Measurements from ENCODE around the gene ATG12. TPM values are rescaled to one million over a fixed set of nuclear protein-coding genes. Genes with fewer than 3 reads are reported as not detected.

Gene ATG12
- total and polyA plus RNA-seq, 2 experiments from 2014 or later: 52.6 to 109 TPM

- H3F3A ChIP-seq (replicated peaks; ENCODE audit: low read depth): no peaks in the 10 kb centered on the region
- H4K20me1 ChIP-seq (replicated peaks; ENCODE audit: insufficient read depth): peaks cover 21% of the 10 kb centered on the region; the same call in 1 of the 2 replicates
- peaks cover 91% of the 10 kb centered on the region for H3K79me2 ChIP-seq (replicated peaks; ENCODE audit: insufficient read depth)
- no peak overlapping the region for H3K4me2 ChIP-seq
- no peak overlapping the region for H2AFZ ChIP-seq
- DNase-seq (ENCODE audit: low spot score): no peak
- peaks cover 16% of the 10 kb centered on the region for H3K4me1 ChIP-seq (ENCODE audit: insufficient read depth)
- no peak overlapping the region for H3K4me3 ChIP-seq
- Mint-ChIP-seq H3K4me3 (no peak overlapping the region), H3K27ac (no peak overlapping the region), H3K9me3 (no peaks in the 10 kb centered on the region), H3K27me3 (ENCODE audit: insufficient read depth, low read depth, poor library complexity) (peaks cover 6% of the 10 kb centered on the region), H3K4me1 (peaks cover 27% of the 10 kb centered on the region), H3K36me3 (ENCODE audit: low read depth) (peaks cover 2% of the 10 kb centered on the region; the same call in 2 of the 3 replicates)
- H3K9me2 ChIP-seq (ENCODE audit: insufficient read depth): no peaks in the 10 kb centered on the region
- no peak for TF ChIP-seq ZNF331 (CRISPR knock-in tag; IDR thresholded peaks at IDR 0.05; ENCODE audit: low read depth)
- no peak for TF ChIP-seq CREB1 (CRISPR knock-in tag; IDR thresholded peaks at IDR 0.05; ENCODE audit: low read depth)
- TF ChIP-seq ZNF114 (CRISPR knock-in tag; IDR thresholded peaks at IDR 0.05): no peak
- no peak for TF ChIP-seq CTCF (conservative IDR thresholded peaks at IDR 0.05; ENCODE audit: low read depth in 2 of 2)
- no peak for TF ChIP-seq ETS1 (IDR thresholded peaks at IDR 0.05)
- TF ChIP-seq EZH2phosphoT487 (IDR thresholded peaks at IDR 0.05; ENCODE audit: unreplicated experiment): no peak
- TF ChIP-seq NANOG (IDR thresholded peaks at IDR 0.05; ENCODE audit: borderline replicate concordance): no peak
- TF ChIP-seq ZNF462 (CRISPR knock-in tag; IDR thresholded peaks at IDR 0.05): no peak
- TF ChIP-seq EZH2 (IDR thresholded peaks at IDR 0.05; ENCODE audit: low read depth, unreplicated experiment): no peak
- TF ChIP-seq STAT1 (IDR thresholded peaks at IDR 0.05; ENCODE audit: unreplicated experiment): no peak
- no peak for TF ChIP-seq JUNB (IDR thresholded peaks at IDR 0.05; ENCODE audit: unreplicated experiment)
- no peak for TF ChIP-seq POLR2AphosphoS5 (IDR thresholded peaks at IDR 0.05; ENCODE audit: low read depth)
- TF ChIP-seq REST (IDR thresholded peaks at IDR 0.05; ENCODE audit: unreplicated experiment): no peak
- ATAC-seq: no peak
- H3K27ac ChIP-seq (ENCODE audit: low read depth): no peak overlapping the region
- H3K27me3 ChIP-seq (ENCODE audit: insufficient read depth): peaks cover 11% of the 10 kb centered on the region
- no peaks in the 10 kb centered on the region for H3K36me3 ChIP-seq (ENCODE audit: insufficient read depth)
These were observed 3.0 kb upstream of the ATG12 start for GRCh38 chr5:115844321-115844817.

Measured in GM23338 (cell line).